DMS153 (cell line): ENCODE results near the gene ABHD2.

Source experiments
- DNase-seq: peaks from one replicate; lab custom pipeline; 2025; lab: John Stamatoyannopoulos, UW

The ABHD2 gene

GRCh38 chr15:89195836-89196235, 107.6 kb downstream of the ABHD2 start:
- DNase-seq = no peak

GRCh38 chr15:89196241-89196640, 108.0 kb downstream of the ABHD2 start:
- DNase-seq = no peak

GRCh38 chr15:89196994-89197393, 108.7 kb downstream of the ABHD2 start:
- DNase-seq = peak; percentile 1

- peak; percentile 65 for DNase-seq
Observed at GRCh38 chr15:89197503-89197971, 109.3 kb downstream of the ABHD2 start.

- DNase-seq = no peak
Observed at GRCh38 chr15:89198196-89198595, 109.9 kb downstream of the ABHD2 start.

- no peak for DNase-seq
Observed at GRCh38 chr15:89198934-89199333, 110.7 kb downstream of the ABHD2 start.

- DNase-seq = no peak
Observed at GRCh38 chr15:89199746-89200145, 111.5 kb downstream of the ABHD2 start.

GRCh38 chr15:89200182-89200581, 111.9 kb downstream of the ABHD2 start:
- DNase-seq = no peak

- DNase-seq = no peak
Observed at GRCh38 chr15:89201465-89202005, 113.3 kb downstream of the ABHD2 start.

GRCh38 chr15:89203705-89204273, 115.5 kb downstream of the ABHD2 start:
- DNase-seq = no peak

- no peak for DNase-seq
Observed at GRCh38 chr15:89205991-89206585, 117.8 kb downstream of the ABHD2 start.

GRCh38 chr15:89206908-89207331, 118.7 kb downstream of the ABHD2 start:
- no peak for DNase-seq

- DNase-seq = no peak
Observed at GRCh38 chr15:89208256-89208655, 120.0 kb downstream of the ABHD2 start.

GRCh38 chr15:89209057-89209456, 120.8 kb downstream of the ABHD2 start:
- DNase-seq = no peak

- no peak for DNase-seq
Observed at GRCh38 chr15:89211678-89212170, 123.5 kb downstream of the ABHD2 start.

GRCh38 chr15:89215627-89216026, 127.4 kb downstream of the ABHD2 start:
- no peak for DNase-seq

GRCh38 chr15:89217031-89217430, 128.8 kb downstream of the ABHD2 start:
- DNase-seq = no peak

GRCh38 chr15:89217686-89218376, 129.6 kb downstream of the ABHD2 start:
- DNase-seq = no peak

- DNase-seq = no peak
Observed at GRCh38 chr15:89218531-89218930, 130.3 kb downstream of the ABHD2 start.

- no peak for DNase-seq
Observed at GRCh38 chr15:89221543-89221942, 133.3 kb downstream of the ABHD2 start, which contains the start of gene RLBP1. Gene RLBP1, minus strand, starts transcription at chr15:89221579. Its CDS starts 2,604 bp downstream, at chr15:89218975.

GRCh38 chr15:89225588-89225987, 137.3 kb downstream of the ABHD2 start:
- DNase-seq = no peak

- DNase-seq = no peak
Observed at GRCh38 chr15:89226359-89227221, 138.3 kb downstream of the ABHD2 start.
